HEK293 (cell line): ENCODE measurements around the gene UBXN4.
"Not testable (repeated sequence)": the region's sequence is repeated elsewhere in the genome, so short reads cannot be mapped to it uniquely, and the experiment has no call there.

Experiments
- CTCF ChIA-PET: fragments of 350-600 bp; formaldehyde crosslinking; extraction: SDS; loops from one replicate; lab custom pipeline; 2021; ENCODE audit warnings: antibody characterized with exemption; lab: Yijun Ruan, JAX
- POLR2A ChIA-PET: fragments of 300-600 bp; formaldehyde crosslinking; extraction: SDS; loops from one replicate; lab custom pipeline; 2020; ENCODE audit warnings: antibody characterized with exemption, inconsistent platforms; lab: Yijun Ruan, JAX
- H3K27ac ChIP-seq: fragments of 200-500 bp; sonication (Bioruptor generic); 2 replicates; pipeline ENCODE4 v1.5.1; 2014; ENCODE audit warnings: low read depth, low read length, control low read depth, inconsistent platforms; ENCODE audit errors: extremely low read depth
- H3K36me3 ChIP-seq, 2 experiments: fragments of 200-500 bp in 1 of 2; sonication (Bioruptor generic) in 1 of 2; 1 replicate in 1 of 2; 2 replicates in 1 of 2; pipeline ENCODE4 v1.5.1; 2014 to 2017; ENCODE audit warnings: inconsistent platforms in 2 of 2, low read length in 2 of 2; ENCODE audit not compliant: control insufficient read depth in 2 of 2, insufficient read depth in 1 of 2
- H3K4me1 ChIP-seq: fragments of 200-500 bp; sonication (Bioruptor generic); 2 replicates; pipeline ENCODE4 v1.5.1; 2014; ENCODE audit warnings: mild to moderate bottlenecking, low read length, inconsistent platforms; ENCODE audit not compliant: control insufficient read depth, insufficient read depth
- H3K4me3 ChIP-seq: 2 replicates; pipeline ENCODE4 v1.5.1; 2011; ENCODE audit warnings: low read depth, mild to moderate bottlenecking, control low read depth, low read length, moderate library complexity
- H3K9me3 ChIP-seq: fragments of 200-500 bp; sonication (Bioruptor generic); 2 replicates; pipeline ENCODE4 v1.5.1; 2014; ENCODE audit warnings: low read depth, low read length, inconsistent platforms; ENCODE audit not compliant: control insufficient read depth, insufficient read depth
- KLF7 ChIP-seq: fragments of 450-650 bp; formaldehyde crosslinking; IDR thresholded peaks from 2 replicates; pipeline ENCODE4 v1.5.1; 2016; ENCODE audit warnings: missing biosample characterization, missing genetic modification characterization, borderline replicate concordance
- MZF1 ChIP-seq: fragments of 450-650 bp; formaldehyde crosslinking; IDR thresholded peaks from 2 replicates; pipeline ENCODE4 v1.5.1; 2017; ENCODE audit warnings: missing biosample characterization, missing genetic modification characterization, borderline replicate concordance
- SETDB1 ChIP-seq: IDR thresholded peaks from one replicate; pipeline ENCODE4 v1.6.1; 2017; ENCODE audit warnings: mild to moderate bottlenecking, low read length, moderate library complexity, mixed read lengths; ENCODE audit not compliant: insufficient read length
- ZFP3 ChIP-seq: fragments of 450-650 bp; formaldehyde crosslinking; IDR thresholded peaks from 2 replicates; pipeline ENCODE4 v1.5.1; 2016; ENCODE audit warnings: low read depth, missing biosample characterization, missing genetic modification characterization
- ZNF416 ChIP-seq: fragments of 450-650 bp; formaldehyde crosslinking; IDR thresholded peaks from 2 replicates; pipeline ENCODE4 v1.5.1; 2016; ENCODE audit warnings: missing biosample characterization, missing genetic modification characterization
- ZNF521 ChIP-seq: fragments of 450-650 bp; formaldehyde crosslinking; IDR thresholded peaks from 2 replicates; pipeline ENCODE4 v1.5.1; 2017; ENCODE audit warnings: missing biosample characterization, mild to moderate bottlenecking, missing genetic modification characterization
- ZNF555 ChIP-seq: fragments of 450-650 bp; formaldehyde crosslinking; conservative IDR thresholded peaks from 2 replicates; pipeline ENCODE4 v1.5.1; 2017; ENCODE audit warnings: missing biosample characterization, mild to moderate bottlenecking, missing genetic modification characterization, inconsistent platforms
- ZNF558 ChIP-seq: fragments of 450-650 bp; formaldehyde crosslinking; IDR thresholded peaks from 2 replicates; pipeline ENCODE4 v1.5.1; 2016; ENCODE audit warnings: missing biosample characterization, missing genetic modification characterization
- ZNF660 ChIP-seq: fragments of 450-650 bp; IDR thresholded peaks from 2 replicates; pipeline ENCODE4 v1.5.1; 2018; ENCODE audit warnings: missing biosample characterization, mild to moderate bottlenecking, missing genetic modification characterization
- ZNF701 ChIP-seq: fragments of 450-650 bp; formaldehyde crosslinking; IDR thresholded peaks from 2 replicates; pipeline ENCODE4 v1.5.1; 2016; ENCODE audit warnings: missing biosample characterization, missing genetic modification characterization
- ZNF707 ChIP-seq: fragments of 450-650 bp; formaldehyde crosslinking; IDR thresholded peaks from 2 replicates; pipeline ENCODE4 v1.5.1; 2016; ENCODE audit warnings: missing biosample characterization, missing genetic modification characterization
- ZNF747 ChIP-seq: fragments of 450-650 bp; formaldehyde crosslinking; IDR thresholded peaks from 2 replicates; pipeline ENCODE4 v1.5.1; 2016; ENCODE audit warnings: missing biosample characterization, missing genetic modification characterization
- ZNF837 ChIP-seq: fragments of 450-650 bp; formaldehyde crosslinking; IDR thresholded peaks from 2 replicates; pipeline ENCODE4 v1.5.1; 2016; ENCODE audit warnings: missing biosample characterization, missing genetic modification characterization
- TF ChIP-seq, protein P1 (sequence below): fragments of 450-650 bp; formaldehyde crosslinking; IDR thresholded peaks from 2 replicates; pipeline ENCODE4 v1.5.1; 2017; ENCODE audit warnings: missing biosample characterization, missing genetic modification characterization
- TF ChIP-seq, protein P2 (sequence below): fragments of 450-650 bp; formaldehyde crosslinking; IDR thresholded peaks from 2 replicates; pipeline ENCODE4 v1.5.1; 2016; ENCODE audit warnings: missing biosample characterization, missing genetic modification characterization
- TF ChIP-seq, protein P3 (sequence below): fragments of 450-650 bp; formaldehyde crosslinking; IDR thresholded peaks from 2 replicates; pipeline ENCODE4 v1.5.1; 2016; ENCODE audit warnings: missing biosample characterization, missing genetic modification characterization
- TF ChIP-seq, protein P4 (sequence below): fragments of 450-650 bp; formaldehyde crosslinking; IDR thresholded peaks from 2 replicates; pipeline ENCODE4 v1.5.1; 2016; ENCODE audit warnings: missing biosample characterization, missing genetic modification characterization

Gene UBXN4

DNA sequence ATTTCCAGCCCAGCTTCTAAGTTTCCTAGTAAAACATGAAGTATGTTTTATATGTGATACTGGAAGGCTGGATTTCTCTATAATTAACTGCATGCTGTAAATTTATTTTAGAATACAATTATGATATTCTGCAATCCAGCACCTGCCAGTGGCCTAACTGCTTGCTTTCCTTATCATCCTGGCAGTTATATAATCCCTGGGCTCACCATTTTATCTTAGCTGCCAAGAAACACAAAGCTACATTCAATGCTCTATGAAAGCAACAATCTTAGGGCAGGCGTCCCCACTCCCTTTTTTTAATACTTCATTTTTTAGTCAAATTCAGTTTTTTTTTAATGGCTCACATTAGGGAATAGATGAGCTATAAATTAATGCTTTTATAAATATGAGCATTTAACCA is 38.4 kb upstream of the UBXN4 start:
- Histone ChIP-seq H3K4me3 (no peak overlapping the region), H3K36me3 (peaks cover 0 to 3% of the 10 kb centered on the region in 2 experiments; a peak in 1 of 3 replicates), H3K9me3 (no peaks in the 10 kb centered on the region), H3K27ac (no peak overlapping the region), H3K4me1 (no peaks in the 10 kb centered on the region)
- ChIA-PET CTCF (interaction anchor here (1.7 kb wide), 1 partner anchor 700 kb away, joined by 5 read pairs; no protein-coding TSS in a partner anchor), POLR2A (no interaction called here)
- TF ChIP-seq ZNF521 (tag by site-specific recombination) (no peak), SETDB1 (no peak), ZNF558 (no peak), ZNF701 (tag by site-specific recombination) (no peak), ZNF747 (no peak), MZF1 (tag by site-specific recombination) (no peak), ZNF416 (tag by site-specific recombination) (no peak), ZNF707 (tag by site-specific recombination) (no peak), ZFP3 (tag by site-specific recombination) (no peak)
- TF ChIP-seq, protein P1, sequence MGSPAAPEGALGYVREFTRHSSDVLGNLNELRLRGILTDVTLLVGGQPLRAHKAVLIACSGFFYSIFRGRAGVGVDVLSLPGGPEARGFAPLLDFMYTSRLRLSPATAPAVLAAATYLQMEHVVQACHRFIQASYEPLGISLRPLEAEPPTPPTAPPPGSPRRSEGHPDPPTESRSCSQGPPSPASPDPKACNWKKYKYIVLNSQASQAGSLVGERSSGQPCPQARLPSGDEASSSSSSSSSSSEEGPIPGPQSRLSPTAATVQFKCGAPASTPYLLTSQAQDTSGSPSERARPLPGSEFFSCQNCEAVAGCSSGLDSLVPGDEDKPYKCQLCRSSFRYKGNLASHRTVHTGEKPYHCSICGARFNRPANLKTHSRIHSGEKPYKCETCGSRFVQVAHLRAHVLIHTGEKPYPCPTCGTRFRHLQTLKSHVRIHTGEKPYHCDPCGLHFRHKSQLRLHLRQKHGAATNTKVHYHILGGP (tag by site-specific recombination): no peak

DNA sequence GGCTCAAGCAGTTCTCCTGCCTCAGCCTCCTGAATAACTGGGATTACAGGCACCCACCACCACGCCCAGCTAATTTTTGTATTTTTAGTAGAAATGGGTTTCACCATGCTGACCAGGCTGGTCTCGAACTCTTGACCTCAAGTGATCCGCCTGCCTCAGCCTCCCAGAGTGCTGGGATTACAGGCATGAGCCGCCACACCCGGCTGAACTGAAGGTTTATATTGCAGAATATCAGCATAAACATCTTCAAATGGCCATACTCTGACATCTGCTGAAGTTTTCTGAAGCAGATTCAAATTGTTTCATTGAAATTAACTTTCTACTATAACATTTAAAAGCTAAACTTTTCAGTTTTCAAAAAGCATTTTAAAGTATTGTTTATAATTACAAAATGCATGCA is 37.6 kb upstream of the UBXN4 start:
- H3K27ac ChIP-seq, H3K4me1 ChIP-seq, POLR2A ChIA-PET, H3K4me3 ChIP-seq, H3K9me3 ChIP-seq, H3K36me3 ChIP-seq: not testable (repeated sequence)
- CTCF ChIA-PET: interaction anchor here (0.7 to 1.7 kb wide), 3 partner anchors 700 to 702 kb away, joined by 3 to 5 read pairs (median 3); no protein-coding TSS in a partner anchor

DNA sequence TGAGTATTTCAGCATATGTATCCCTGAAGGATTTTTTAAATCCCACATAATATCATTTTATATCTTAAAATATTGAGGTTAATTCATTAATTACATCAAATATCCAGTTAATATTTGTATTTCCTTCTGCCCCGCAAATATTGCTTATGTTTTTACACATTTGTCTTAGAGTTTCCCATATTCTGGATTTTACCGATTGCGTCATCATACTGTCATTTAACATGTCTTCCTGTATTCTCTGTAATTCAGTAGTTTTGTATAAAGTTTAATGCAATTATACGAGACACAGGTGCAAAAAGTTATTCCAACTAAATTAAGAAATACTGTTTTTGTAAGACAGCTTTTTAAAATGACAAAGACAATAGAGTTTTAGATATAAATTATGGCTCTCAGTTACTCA is 33.5 kb upstream of the UBXN4 start:
- Histone ChIP-seq H3K4me1 (no peaks in the 10 kb centered on the region; the same call in 1 of the 2 replicates), H3K9me3 (no peaks in the 10 kb centered on the region), H3K36me3 (peaks cover 0 to 9% of the 10 kb centered on the region in 2 experiments; a peak in 2 of 3 replicates), H3K27ac (no peak overlapping the region), H3K4me3 (no peak overlapping the region)
- ChIA-PET CTCF (interaction anchor here (0.8 to 6.7 kb wide), 8 partner anchors 8 to 719 kb away, joined by 3 to 90 read pairs (median 5); no protein-coding TSS in a partner anchor), POLR2A (no interaction called here)
- no peak for TF ChIP-seq ZNF660 (tag by site-specific recombination)
- no peak for TF ChIP-seq KLF7 (tag by site-specific recombination)
- no peak for TF ChIP-seq ZNF555 (tag by site-specific recombination)
- TF ChIP-seq, protein P2, sequence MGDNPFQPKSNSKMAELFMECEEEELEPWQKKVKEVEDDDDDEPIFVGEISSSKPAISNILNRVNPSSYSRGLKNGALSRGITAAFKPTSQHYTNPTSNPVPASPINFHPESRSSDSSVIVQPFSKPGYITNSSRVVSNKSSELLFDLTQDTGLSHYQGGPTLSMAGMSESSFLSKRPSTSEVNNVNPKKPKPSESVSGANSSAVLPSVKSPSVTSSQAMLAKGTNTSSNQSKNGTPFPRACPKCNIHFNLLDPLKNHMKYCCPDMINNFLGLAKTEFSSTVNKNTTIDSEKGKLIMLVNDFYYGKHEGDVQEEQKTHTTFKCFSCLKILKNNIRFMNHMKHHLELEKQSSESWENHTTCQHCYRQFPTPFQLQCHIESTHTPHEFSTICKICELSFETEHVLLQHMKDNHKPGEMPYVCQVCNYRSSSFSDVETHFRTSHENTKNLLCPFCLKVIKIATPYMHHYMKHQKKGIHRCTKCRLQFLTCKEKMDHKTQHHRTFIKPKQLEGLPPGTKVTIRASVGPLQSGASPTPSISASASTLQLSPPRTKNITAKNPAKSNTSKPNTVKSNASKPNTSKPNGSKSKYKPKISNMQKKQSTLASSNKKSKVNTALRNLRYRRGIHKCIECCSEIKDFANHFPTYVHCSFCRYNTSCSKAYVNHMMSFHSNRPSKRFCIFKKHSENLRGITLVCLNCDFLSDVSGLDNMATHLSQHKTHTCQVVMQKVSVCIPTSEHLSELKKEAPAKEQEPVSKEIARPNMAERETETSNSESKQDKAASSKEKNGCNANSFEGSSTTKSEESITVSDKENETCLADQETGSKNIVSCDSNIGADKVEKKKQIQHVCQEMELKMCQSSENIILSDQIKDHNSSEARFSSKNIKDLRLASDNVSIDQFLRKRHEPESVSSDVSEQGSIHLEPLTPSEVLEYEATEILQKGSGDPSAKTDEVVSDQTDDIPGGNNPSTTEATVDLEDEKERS (tag by site-specific recombination): no peak
- TF ChIP-seq, protein P3, sequence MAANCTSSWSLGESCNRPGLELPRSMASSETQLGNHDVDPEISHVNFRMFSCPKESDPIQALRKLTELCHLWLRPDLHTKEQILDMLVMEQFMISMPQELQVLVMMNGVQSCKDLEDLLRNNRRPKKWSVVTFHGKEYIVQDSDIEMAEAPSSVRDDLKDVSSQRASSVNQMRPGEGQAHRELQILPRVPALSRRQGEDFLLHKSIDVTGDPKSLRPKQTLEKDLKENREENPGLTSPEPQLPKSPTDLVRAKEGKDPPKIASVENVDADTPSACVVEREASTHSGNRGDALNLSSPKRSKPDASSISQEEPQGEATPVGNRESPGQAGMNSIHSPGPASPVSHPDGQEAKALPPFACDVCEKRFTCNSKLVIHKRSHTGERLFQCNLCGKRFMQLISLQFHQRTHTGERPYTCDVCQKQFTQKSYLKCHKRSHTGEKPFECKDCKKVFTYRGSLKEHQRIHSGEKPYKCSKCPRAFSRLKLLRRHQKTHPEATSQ (tag by site-specific recombination): no peak
- no peak for TF ChIP-seq ZNF837 (tag by site-specific recombination)
- TF ChIP-seq, protein P4, sequence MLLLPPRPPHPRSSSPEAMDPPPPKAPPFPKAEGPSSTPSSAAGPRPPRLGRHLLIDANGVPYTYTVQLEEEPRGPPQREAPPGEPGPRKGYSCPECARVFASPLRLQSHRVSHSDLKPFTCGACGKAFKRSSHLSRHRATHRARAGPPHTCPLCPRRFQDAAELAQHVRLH (tag by site-specific recombination): no peak
